GM12878 (cell line): ENCODE measurements around the gene TMEM14A. TPM values are rescaled to one million over a fixed set of nuclear protein-coding genes. Genes with fewer than 3 reads are reported as not detected.

Experiments
- ATAC-seq: fragments of 200-7000 bp; cut with Tn5 transposase; 3 replicates; pipeline ENCODE4 v1.9.1; 2020; ENCODE audit warnings: mild to moderate bottlenecking, moderate library complexity
- BruUV-seq: library from RNA; stranded (reverse); fragments of 400-500 nt; replicated peaks from 2 replicates; lab custom pipeline; 2021; lab: Mats Ljungman, UMichigan
- CTCF ChIA-PET: fragments of 300-600 bp; sonication (Branson Sonifier 250); formaldehyde crosslinking; extraction: SDS; loops from one replicate; lab custom pipeline; 2021; ENCODE audit warnings: inconsistent platforms; lab: Yijun Ruan, JAX
- POLR2A ChIA-PET: fragments of 350-600 bp; formaldehyde crosslinking; extraction: SDS; loops from one replicate; lab custom pipeline; 2021; ENCODE audit warnings: inconsistent platforms; lab: Charles Lee
- RAD21 ChIA-PET: fragments of 300-600 bp; sonication (Branson Sonifier 250); formaldehyde crosslinking; loops from one replicate; lab custom pipeline; 2023; ENCODE audit warnings: antibody characterized with exemption; ENCODE audit not compliant: unreplicated experiment; lab: Charles Lee
- SMC1A ChIA-PET: fragments of 300-600 bp; sonication (Branson Sonifier 250); formaldehyde crosslinking; loops from one replicate; lab custom pipeline; 2023; ENCODE audit not compliant: unreplicated experiment, uncharacterized antibody; lab: Charles Lee
- DNase-seq: peaks from one replicate; pipeline ENCODE4 v3.0.0-alpha.2; 2011; ENCODE audit warnings: low read depth, low spot score
- FAIRE-seq: peaks from 3 replicates; lab custom pipeline; 2011; peaks lifted over from hg19 to GRCh38; lab: Jason Lieb, UNC
- H2AFZ ChIP-seq: 2 replicates; pipeline ENCODE4 v1.6.0; 2011; ENCODE audit warnings: low read depth, low read length, control low read depth; ENCODE audit not compliant: control insufficient read depth
- H3K27ac ChIP-seq: 2 replicates; pipeline ENCODE4 v1.5.1; 2011; ENCODE audit warnings: control low read depth; ENCODE audit not compliant: control insufficient read depth, insufficient read depth
- H3K27me3 ChIP-seq, 2 experiments: replicated peaks in 1 of 2; 2 replicates each; pipeline versions ENCODE4 v1.6.0 to v1.6.1; 2011; ENCODE audit warnings: low read length in 1 of 2; ENCODE audit not compliant: control insufficient read depth in 2 of 2, insufficient read depth in 2 of 2
- H3K36me3 ChIP-seq, 2 experiments: 2 replicates each; pipeline ENCODE4 v1.5.1; 2011; ENCODE audit warnings: low read length in 1 of 2; ENCODE audit not compliant: control insufficient read depth in 2 of 2, insufficient read depth in 2 of 2
- H3K4me1 ChIP-seq: 2 replicates; pipeline ENCODE4 v1.6.1; 2011; ENCODE audit warnings: mild to moderate bottlenecking, low read length, moderate library complexity, mixed read lengths; ENCODE audit not compliant: control insufficient read depth, insufficient read depth
- H3K4me2 ChIP-seq: 2 replicates; pipeline ENCODE4 v1.6.0; 2011; ENCODE audit warnings: control low read depth; ENCODE audit not compliant: control insufficient read depth, insufficient read depth
- H3K4me3 ChIP-seq: fragments of 200-600 bp; sonication (generic); 2 replicates; pipeline ENCODE4 v1.5.1; 2016
- H3K79me2 ChIP-seq: 2 replicates; pipeline ENCODE4 v1.6.0; 2011; ENCODE audit warnings: low read length; ENCODE audit not compliant: control insufficient read depth, insufficient read depth
- H3K9ac ChIP-seq: 2 replicates; pipeline ENCODE4 v1.8.0; 2011; ENCODE audit warnings: low read length, control low read depth, mixed read lengths; ENCODE audit not compliant: control insufficient read depth, insufficient read depth
- H3K9me3 ChIP-seq: replicated peaks from 3 replicates; pipeline ENCODE4 v1.5.1; 2011; ENCODE audit warnings: mild to moderate bottlenecking, low read length; ENCODE audit not compliant: control insufficient read depth, insufficient read depth
- H4K20me1 ChIP-seq: 2 replicates; pipeline ENCODE4 v1.6.0; 2011; ENCODE audit not compliant: control insufficient read depth, insufficient read depth
- ATF7 ChIP-seq: fragments of 450-650 bp; IDR thresholded peaks from 2 replicates; pipeline ENCODE4 v1.6.1; 2016; ENCODE audit warnings: low read depth, mild to moderate bottlenecking
- BACH1 ChIP-seq: fragments of 450-650 bp; IDR thresholded peaks from 2 replicates; pipeline ENCODE4 v1.6.1; 2017; ENCODE audit warnings: mild to moderate bottlenecking, borderline replicate concordance
- BMI1 ChIP-seq: fragments of 450-650 bp; IDR thresholded peaks from 2 replicates; pipeline ENCODE4 v1.6.1; 2016; ENCODE audit warnings: mild to moderate bottlenecking, moderate library complexity, borderline replicate concordance
- CREM ChIP-seq: IDR thresholded peaks from 2 replicates; pipeline ENCODE4 v1.6.1; 2014; ENCODE audit warnings: antibody characterized with exemption, low read depth
- DPF2 ChIP-seq: fragments of 450-650 bp; IDR thresholded peaks from 2 replicates; pipeline ENCODE4 v1.6.1; 2017; ENCODE audit warnings: mild to moderate bottlenecking
- NR2C2 ChIP-seq: IDR thresholded peaks from 2 replicates; pipeline ENCODE4 v1.6.1; 2011; ENCODE audit warnings: borderline replicate concordance, low read depth; ENCODE audit not compliant: control insufficient read depth, insufficient read length
- RUNX3 ChIP-seq: IDR thresholded peaks from 2 replicates; pipeline ENCODE4 v1.6.1; 2012; ENCODE audit warnings: low read length, inconsistent platforms
- SREBF1 ChIP-seq: IDR thresholded peaks from 2 replicates; pipeline ENCODE4 v1.6.1; 2012; ENCODE audit warnings: mild to moderate bottlenecking, low read length
- SREBF2 ChIP-seq: IDR thresholded peaks from 2 replicates; pipeline ENCODE4 v1.6.1; 2012; ENCODE audit warnings: mild to moderate bottlenecking, low read length
- ZNF24 ChIP-seq: fragments of 450-650 bp; IDR thresholded peaks from 2 replicates; pipeline ENCODE4 v1.6.1; 2017; ENCODE audit warnings: antibody characterized with exemption, mild to moderate bottlenecking
- ZSCAN29 ChIP-seq: fragments of 450-650 bp; IDR thresholded peaks from 2 replicates; pipeline ENCODE4 v1.6.1; 2017; ENCODE audit warnings: mild to moderate bottlenecking, moderate library complexity
- WGBS: methylation state at CpG from one replicate; pipeline ENCODE4 v1.1.6; 2016; ENCODE audit warnings: low lambda C conversion rate; ENCODE audit not compliant: insufficient replicate concordance, insufficient coverage; ENCODE audit errors: missing lambda C conversion rate; 5-methylcytosine and 5-hydroxymethylcytosine counted together
- in situ Hi-C: fragments of 300-500 bp; cut with MboI; formaldehyde crosslinking; loops from 9 replicates; pipeline ENCODE4 v1.14.3; 2018; ENCODE audit warnings: mixed read lengths
- intact Hi-C: fragments of 100-400 bp; cut with micrococcal nuclease; formaldehyde crosslinking; loops from one replicate; pipeline ENCODE4 v1.14.2; 2022; ENCODE audit not compliant: unreplicated experiment
- polyA plus RNA-seq, 11 experiments: library from polyadenylated mRNA; depleted of rRNA in 4 of 11; unstranded in 6 of 11; stranded (reverse) in 5 of 11; fragments of >200 nt; fragmentation: Nextera tagmentation in 4 of 11; fragmentation: Illumina TruSeq in 1 of 11; extraction: Ambion mirVana in 4 of 11; extraction: Trizol in 1 of 11; gene quantifications; 1 replicate in 1 of 11; 2 replicates in 10 of 11; pipeline versions ENCODE4 v1.2.1 to v1.2.3, GENCODE V29; 2011 to 2016; ENCODE audit warnings: inconsistent platforms in 2 of 11, missing spikeins in 2 of 11, low read depth in 1 of 11
- total RNA-seq, 4 experiments: library from RNA; depleted of rRNA in 3 of 4; stranded (reverse); fragments of >200 nt in 3 of 4; fragmentation: Illumina TruSeq in 1 of 4; extraction: Trizol in 1 of 4; gene quantifications; 2 replicates each; pipeline versions ENCODE4 v1.2.1 to v1.2.3, GENCODE V29; 2013 to 2021
- TF ChIP-seq, protein P1 (sequence below): IDR thresholded peaks from 2 replicates; pipeline ENCODE4 v1.6.1; 2012; ENCODE audit warnings: mild to moderate bottlenecking, low read depth, low read length
- TF ChIP-seq, protein P2 (sequence below): IDR thresholded peaks from 2 replicates; pipeline ENCODE4 v1.6.1; 2012; ENCODE audit warnings: improper control_type of control experiment, low read depth, low read length; ENCODE audit not compliant: insufficient replicate concordance
- TF ChIP-seq, protein P3 (sequence below): IDR thresholded peaks from 2 replicates; pipeline ENCODE4 v1.6.1; 2011; ENCODE audit warnings: borderline replicate concordance, low read depth, mild to moderate bottlenecking, moderate library complexity, mixed read lengths, low read length; ENCODE audit not compliant: insufficient read depth; ENCODE audit errors: extremely low read length

The TMEM14A gene
- total and polyA plus RNA-seq, 10 of the 15 experiments (the other 5 are each of a cell fraction or from before 2014, with no cell fraction given) = 15.6 to 143 (median 33.1) TPM

DNA sequence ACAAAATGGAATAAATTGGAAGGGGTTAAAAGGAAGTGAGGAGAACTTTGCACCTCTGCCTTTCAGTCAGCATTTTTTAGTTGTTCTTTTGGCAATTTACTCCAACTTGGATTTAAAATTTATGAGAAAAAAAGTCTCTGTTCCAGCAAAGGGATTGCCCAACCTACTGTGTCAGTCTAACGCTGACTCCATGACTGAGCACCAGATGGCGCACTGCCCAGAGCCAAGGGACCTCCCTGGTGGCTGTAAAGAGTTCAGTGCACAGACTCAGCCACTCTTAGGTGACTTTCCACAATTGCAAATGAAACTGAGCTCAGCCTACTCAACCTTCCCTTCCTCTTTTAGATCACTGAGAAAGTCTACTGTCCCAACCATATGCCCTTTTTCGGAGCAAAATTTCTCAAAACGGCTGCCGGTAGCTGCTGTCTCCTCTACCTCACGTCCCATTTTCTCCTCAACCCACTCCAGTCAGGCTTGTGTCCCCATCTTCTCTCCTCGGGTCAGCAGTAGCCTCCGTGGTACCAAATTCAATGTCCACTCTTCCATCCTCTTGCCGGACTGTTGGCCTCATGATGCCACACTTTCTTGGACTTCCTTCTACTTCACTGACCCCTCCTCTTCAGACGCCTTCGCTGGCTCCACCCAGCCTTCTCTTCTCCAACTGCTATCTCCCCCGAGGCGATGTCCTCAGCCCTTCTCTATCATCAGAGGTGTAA is 53.7 kb downstream of the TMEM14A start (continued):
- TF ChIP-seq, protein P1, sequence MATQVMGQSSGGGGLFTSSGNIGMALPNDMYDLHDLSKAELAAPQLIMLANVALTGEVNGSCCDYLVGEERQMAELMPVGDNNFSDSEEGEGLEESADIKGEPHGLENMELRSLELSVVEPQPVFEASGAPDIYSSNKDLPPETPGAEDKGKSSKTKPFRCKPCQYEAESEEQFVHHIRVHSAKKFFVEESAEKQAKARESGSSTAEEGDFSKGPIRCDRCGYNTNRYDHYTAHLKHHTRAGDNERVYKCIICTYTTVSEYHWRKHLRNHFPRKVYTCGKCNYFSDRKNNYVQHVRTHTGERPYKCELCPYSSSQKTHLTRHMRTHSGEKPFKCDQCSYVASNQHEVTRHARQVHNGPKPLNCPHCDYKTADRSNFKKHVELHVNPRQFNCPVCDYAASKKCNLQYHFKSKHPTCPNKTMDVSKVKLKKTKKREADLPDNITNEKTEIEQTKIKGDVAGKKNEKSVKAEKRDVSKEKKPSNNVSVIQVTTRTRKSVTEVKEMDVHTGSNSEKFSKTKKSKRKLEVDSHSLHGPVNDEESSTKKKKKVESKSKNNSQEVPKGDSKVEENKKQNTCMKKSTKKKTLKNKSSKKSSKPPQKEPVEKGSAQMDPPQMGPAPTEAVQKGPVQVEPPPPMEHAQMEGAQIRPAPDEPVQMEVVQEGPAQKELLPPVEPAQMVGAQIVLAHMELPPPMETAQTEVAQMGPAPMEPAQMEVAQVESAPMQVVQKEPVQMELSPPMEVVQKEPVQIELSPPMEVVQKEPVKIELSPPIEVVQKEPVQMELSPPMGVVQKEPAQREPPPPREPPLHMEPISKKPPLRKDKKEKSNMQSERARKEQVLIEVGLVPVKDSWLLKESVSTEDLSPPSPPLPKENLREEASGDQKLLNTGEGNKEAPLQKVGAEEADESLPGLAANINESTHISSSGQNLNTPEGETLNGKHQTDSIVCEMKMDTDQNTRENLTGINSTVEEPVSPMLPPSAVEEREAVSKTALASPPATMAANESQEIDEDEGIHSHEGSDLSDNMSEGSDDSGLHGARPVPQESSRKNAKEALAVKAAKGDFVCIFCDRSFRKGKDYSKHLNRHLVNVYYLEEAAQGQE = no peak
- no peak for TF ChIP-seq ZNF24
- no peak for TF ChIP-seq BMI1
- TF ChIP-seq ZSCAN29 = no peak
- no peak for TF ChIP-seq SREBF1
- no peak for TF ChIP-seq NR2C2
- no peak for TF ChIP-seq CREM

DNA sequence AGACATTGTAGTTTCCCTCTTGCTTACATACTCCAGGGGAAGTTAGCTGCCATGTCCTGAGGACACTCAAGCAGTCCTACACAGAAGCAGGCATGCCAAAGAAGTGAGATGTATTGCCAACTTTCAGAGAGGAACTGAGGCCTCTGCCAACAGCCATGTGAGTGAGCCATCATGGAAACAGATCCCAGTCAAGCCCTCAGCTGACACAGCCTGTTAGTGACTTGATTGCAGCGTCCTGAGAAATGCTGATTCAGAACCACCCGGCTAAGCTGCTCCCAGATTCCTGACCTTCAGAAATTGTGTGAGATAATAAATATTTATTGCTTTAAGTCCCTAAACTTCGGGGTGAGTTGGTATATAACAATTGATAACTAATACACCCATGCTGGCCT is 54.2 kb downstream of the TMEM14A start:
- no peak overlapping the region for H2AFZ ChIP-seq
- H3K9me3 ChIP-seq = no peaks in the 10 kb centered on the region
- H3K9ac ChIP-seq = no peak overlapping the region
- ChIA-PET POLR2A (no interaction called here), CTCF (interaction anchor here (0.6 to 3.1 kb wide), 17 partner anchors 8 to 338 kb away, joined by 3 to 13 read pairs (median 4); no protein-coding TSS in a partner anchor), RAD21 (interaction anchor here (1.5 kb wide), 1 partner anchor 760 kb away, joined by 5 read pairs; no protein-coding TSS in a partner anchor), SMC1A (interaction anchor here (0.7 to 1.7 kb wide), 5 partner anchors 14 to 338 kb away, joined by 3 to 5 read pairs (median 4); partner anchors contain the start of gene GSTA2)
- H3K79me2 ChIP-seq = no peaks in the 10 kb centered on the region
- DNase-seq (no peak), FAIRE-seq (no peak), ATAC-seq (no peak; the same call in 2 of the 3 replicates)
- no peak overlapping the region for H3K27ac ChIP-seq
- peaks cover 5% of the 10 kb centered on the region for H3K4me1 ChIP-seq
- H3K4me2 ChIP-seq = no peak overlapping the region
- H3K4me3 ChIP-seq = no peak overlapping the region
- 64% methylated on average over 3 of the region's 3 CpGs for WGBS
- H4K20me1 ChIP-seq = no peaks in the 10 kb centered on the region
- intact Hi-C loops = no loop called here
- no peaks in the 10 kb centered on the region for H3K36me3 ChIP-seq
- H3K27me3 ChIP-seq = no peaks in the 10 kb centered on the region
- in situ Hi-C loops = no loop called here
- no TSS peak for BruUV-seq
- TF ChIP-seq, protein P2, sequence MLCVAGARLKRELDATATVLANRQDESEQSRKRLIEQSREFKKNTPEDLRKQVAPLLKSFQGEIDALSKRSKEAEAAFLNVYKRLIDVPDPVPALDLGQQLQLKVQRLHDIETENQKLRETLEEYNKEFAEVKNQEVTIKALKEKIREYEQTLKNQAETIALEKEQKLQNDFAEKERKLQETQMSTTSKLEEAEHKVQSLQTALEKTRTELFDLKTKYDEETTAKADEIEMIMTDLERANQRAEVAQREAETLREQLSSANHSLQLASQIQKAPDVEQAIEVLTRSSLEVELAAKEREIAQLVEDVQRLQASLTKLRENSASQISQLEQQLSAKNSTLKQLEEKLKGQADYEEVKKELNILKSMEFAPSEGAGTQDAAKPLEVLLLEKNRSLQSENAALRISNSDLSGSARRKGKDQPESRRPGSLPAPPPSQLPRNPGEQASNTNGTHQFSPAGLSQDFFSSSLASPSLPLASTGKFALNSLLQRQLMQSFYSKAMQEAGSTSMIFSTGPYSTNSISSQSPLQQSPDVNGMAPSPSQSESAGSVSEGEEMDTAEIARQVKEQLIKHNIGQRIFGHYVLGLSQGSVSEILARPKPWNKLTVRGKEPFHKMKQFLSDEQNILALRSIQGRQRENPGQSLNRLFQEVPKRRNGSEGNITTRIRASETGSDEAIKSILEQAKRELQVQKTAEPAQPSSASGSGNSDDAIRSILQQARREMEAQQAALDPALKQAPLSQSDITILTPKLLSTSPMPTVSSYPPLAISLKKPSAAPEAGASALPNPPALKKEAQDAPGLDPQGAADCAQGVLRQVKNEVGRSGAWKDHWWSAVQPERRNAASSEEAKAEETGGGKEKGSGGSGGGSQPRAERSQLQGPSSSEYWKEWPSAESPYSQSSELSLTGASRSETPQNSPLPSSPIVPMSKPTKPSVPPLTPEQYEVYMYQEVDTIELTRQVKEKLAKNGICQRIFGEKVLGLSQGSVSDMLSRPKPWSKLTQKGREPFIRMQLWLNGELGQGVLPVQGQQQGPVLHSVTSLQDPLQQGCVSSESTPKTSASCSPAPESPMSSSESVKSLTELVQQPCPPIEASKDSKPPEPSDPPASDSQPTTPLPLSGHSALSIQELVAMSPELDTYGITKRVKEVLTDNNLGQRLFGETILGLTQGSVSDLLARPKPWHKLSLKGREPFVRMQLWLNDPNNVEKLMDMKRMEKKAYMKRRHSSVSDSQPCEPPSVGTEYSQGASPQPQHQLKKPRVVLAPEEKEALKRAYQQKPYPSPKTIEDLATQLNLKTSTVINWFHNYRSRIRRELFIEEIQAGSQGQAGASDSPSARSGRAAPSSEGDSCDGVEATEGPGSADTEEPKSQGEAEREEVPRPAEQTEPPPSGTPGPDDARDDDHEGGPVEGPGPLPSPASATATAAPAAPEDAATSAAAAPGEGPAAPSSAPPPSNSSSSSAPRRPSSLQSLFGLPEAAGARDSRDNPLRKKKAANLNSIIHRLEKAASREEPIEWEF = no peak
- TF ChIP-seq SREBF2 = no peak
- no peak for TF ChIP-seq DPF2
- TF ChIP-seq, protein P3, sequence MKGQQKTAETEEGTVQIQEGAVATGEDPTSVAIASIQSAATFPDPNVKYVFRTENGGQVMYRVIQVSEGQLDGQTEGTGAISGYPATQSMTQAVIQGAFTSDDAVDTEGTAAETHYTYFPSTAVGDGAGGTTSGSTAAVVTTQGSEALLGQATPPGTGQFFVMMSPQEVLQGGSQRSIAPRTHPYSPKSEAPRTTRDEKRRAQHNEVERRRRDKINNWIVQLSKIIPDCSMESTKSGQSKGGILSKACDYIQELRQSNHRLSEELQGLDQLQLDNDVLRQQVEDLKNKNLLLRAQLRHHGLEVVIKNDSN = no peak
- TF ChIP-seq RUNX3 = no peak
- no peak for TF ChIP-seq BACH1
- TF ChIP-seq ATF7 = no peak
